IPS-NIHi7 (cell line): ENCODE data around the gene GSG1L.

Experiments used
- DNase-seq: peaks from one replicate; pipeline ENCODE4 v3.0.0; 2012; ENCODE audit warnings: mixed read lengths; ENCODE audit errors: extremely low spot score

GSG1L gene

DNA sequence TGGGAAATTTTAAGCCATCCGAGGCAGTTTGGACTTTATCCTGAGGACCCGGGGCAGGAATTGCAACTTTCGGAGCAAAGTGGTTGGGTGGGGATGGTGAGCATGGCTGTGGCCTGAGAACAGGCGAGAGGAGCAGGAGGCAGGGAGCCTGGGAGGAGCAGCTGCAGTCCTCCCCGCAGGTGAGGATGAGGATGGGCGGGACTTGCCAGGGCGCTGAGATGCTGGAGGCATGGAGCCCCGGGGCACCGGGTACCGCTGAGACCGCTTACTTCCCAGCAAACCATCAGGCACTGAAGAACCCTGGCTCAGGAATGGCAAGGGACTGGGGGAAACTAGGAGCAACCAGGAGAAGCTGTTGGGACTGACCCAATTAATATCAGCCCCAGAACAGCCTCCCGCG lies 210.8 kb downstream of the GSG1L start:
- no peak for DNase-seq

DNA sequence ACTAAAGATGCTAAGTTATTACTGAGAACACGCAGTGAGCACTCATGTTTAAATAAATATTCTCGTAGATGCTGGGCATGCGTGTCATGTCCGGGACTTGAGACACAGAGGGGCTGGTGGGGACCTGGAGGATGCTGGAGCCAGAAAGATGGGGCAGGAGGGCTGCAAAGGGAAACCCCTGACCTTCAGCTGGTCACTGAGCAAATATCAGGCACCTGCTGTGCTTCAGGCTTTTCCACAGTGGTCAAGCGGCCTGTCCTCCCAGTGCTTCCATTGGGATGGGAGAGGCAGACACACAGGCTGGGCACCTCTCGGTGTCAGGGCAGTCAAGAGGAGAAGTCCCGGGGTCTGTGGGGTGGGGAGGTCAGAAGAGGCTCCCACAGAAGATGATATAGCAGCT lies 211.4 kb downstream of the GSG1L start:
- no peak for DNase-seq

DNA sequence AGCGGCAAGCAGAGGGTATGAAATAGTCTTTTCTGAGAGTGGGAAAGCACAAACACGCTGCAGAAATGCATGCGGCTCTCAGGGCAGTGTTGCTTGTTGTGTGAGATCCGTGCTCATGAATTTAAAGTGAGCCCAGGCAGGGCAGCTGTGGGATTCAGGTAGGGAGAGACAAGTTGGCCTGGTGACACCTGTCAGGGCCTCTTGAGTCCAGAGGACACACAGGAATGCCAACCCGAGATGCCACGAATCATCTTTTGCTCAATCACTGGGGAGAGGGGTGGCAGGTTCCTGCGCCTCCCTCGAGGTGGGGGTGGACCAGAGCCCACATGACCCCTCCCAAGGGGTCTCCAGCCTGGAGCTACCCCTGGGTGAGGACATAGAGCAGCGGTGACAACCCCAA lies 211.9 kb downstream of the GSG1L start:
- no peak for DNase-seq

DNA sequence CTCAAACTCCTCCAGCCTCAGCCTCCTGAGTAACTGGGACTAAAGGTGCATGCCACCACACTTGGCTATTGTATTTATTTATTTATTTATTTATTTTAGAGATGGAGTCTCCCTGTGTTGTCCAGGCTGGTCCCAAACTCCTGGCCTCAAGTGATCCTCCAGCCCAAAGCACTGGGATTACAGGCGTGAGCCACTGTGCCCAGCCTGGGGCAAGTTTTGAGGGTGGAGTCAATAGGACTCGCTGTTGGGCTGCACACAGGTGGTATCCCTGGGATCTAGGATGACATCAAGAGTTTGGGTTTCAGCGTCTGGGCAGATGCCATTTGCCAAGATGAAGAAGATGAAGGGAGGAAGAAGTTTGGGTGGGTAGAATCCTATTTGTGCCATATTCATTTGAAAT lies 213.9 kb downstream of the GSG1L start:
- no peak for DNase-seq

DNA sequence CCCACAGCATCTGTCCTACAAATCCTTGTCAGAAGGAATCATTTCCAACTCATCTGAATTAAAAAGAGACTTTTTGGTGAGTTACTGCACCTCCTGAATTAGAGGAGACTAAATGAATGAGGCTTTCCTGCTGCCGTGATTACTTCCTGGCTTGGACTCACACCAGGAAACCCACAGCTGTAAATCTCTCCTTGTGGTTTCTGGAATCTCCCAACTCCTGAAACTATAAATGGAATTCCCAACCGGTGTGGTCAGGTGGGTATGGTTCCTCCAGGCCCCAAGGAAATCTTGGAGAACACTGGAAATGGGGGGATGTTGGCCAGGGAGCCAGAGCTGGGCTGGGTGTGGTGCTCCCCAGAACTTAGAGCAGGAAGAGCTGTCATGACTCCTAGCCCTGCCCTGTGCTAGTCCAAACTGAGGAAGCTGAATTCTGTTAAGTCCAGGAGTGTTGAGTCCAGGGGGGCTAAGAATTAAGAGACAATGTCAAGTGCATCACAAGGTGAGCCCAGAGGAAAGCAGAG lies 216.4 kb downstream of the GSG1L start:
- no peak for DNase-seq

DNA sequence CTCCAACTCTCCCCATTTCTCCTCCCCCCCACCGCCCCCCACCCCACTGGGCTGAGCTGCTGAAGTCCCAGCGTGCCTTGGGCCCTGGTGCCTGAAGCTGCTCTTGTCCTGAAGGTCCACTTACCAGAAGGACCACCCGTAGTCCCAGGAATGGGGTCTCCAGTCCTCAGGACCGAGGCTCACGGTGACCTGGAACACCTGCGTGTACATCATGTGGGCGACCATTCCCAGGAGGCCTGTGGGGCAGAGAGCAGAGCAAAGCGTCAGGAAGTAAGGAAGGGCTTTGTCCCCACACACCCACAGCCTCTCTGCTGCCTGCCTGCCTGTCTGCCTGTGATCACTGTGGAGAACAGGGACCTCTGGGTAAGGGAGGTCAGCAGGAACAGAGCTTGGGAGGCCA lies 218.7 kb downstream of the GSG1L start:
- DNase-seq = no peak

DNA sequence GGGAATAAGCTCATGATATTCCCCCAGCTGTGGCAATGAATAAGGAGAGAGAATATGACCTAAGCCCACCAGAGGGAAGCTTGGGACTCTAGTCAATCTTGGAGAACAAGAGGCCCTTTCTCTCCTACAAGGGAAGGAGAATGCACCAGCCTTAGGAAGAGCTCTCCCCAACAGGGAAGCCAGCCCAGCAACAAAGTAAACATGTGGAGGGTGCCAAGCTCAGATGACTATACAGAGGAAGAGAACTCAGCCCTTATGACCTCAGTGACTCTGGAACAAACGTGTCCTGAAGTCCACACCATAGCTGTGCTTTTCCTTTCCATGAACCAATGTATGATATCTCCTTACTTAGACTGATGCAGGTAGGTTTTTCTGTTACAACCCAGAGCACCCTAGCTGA lies 219.7 kb downstream of the GSG1L start:
- no peak for DNase-seq

DNA sequence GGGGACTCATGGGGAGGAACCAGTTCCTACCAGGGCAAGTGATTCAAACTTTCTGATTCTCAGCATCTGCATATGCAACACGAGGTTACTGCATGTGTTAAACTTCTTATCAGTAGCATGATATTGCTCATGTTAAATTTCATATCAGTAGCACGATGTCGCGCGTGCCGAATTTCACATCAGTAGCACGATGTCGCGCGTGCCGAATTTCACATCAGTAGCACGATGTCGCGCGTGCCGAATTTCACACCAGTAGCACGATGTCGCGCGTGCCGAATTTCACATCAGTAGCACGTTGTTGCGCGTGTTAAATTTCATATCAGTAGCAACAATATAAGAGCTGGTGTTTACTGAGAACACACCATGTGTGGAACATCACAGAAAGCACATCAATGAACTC lies 221.6 kb downstream of the GSG1L start:
- no peak for DNase-seq

DNA sequence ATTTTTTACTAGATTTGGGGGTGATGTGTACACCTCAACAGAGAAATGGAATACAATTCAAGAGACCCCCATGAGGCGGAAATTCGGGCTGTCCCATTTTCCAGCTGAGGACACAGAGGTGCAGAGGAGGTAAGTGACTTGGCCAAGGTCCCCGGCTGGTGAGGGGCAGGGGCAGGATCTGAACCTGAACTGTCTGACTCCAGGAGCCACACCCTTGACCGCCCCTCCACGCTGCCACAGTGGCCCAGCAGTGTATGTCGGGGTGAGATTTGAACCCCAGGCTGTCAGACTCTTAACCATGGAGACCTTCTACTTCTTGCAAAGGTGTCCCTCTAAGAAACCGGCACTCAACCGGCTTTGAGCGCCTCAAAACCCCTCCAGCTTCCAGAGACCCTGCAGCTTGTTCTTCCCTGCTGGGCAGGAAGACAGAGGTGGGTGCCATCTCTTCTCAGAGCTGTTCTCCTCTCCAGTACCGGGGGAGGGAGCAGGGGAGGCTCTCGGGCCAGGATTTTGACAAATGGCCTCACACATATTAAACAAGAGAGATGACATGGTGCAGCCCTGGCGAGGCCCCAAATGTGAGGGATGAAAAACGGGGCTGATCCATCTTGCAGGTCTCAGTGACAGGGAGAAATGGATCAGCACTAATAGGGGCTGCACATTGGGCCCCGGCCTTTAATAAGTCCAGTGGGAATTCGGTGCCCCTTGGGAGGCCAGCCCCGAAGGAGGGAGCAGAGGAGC lies 222.3 kb downstream of the GSG1L start:
- no peak for DNase-seq

DNA sequence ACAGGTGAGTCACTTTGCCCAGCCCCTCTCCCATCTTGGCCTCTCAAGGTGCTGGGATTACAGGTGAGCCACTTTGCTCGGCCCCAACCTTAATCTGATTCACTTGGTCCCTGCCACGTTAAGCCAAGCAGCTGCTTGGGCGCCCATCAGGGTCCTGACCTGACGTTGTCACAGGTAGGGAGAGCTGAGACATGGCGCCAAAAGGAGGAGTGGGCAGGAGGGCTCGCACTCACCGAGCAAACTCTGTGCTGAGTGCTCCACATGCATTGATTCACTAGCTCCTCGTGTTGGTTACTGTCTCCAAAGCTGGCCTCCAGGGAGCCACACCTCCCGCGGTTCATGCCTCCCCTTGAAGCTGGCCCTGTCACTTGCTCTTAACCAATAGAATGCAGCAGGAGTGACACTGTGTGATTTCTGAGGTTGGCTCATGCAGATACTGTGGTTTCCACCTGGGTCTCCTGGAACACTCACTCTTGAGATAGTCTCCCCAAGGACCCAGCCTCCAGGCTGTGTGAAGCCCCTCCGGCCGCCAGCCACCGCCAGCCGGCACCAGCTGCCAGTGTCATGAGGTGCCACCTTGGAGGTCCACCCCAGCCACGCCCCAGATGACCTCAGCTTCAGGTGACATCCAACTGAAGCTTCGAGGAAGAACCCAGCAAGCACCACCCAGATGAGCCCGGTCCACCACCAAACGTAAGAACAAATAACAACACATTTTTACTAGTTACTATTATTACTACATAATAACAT lies 223.0 kb downstream of the GSG1L start:
- no peak for DNase-seq

DNA sequence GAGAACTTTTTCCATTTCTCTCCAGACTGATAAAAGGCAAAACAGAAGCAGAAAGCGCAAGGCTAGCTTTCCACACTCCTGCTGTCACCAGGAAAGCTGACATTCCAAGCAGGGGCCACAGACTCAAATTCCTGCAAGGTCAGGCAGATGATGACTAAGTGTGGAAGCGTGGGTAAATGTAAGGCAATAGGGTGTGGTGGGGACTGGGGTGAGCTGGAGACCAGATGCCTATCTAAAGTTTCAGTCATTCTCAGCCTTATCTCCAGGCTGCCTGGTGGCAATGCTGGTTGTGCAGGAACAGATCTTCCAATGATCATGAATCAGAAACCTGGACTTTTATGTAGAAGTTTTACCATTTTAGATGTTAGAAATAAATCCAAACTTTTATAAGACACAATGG lies 224.1 kb downstream of the GSG1L start:
- no peak for DNase-seq

DNA sequence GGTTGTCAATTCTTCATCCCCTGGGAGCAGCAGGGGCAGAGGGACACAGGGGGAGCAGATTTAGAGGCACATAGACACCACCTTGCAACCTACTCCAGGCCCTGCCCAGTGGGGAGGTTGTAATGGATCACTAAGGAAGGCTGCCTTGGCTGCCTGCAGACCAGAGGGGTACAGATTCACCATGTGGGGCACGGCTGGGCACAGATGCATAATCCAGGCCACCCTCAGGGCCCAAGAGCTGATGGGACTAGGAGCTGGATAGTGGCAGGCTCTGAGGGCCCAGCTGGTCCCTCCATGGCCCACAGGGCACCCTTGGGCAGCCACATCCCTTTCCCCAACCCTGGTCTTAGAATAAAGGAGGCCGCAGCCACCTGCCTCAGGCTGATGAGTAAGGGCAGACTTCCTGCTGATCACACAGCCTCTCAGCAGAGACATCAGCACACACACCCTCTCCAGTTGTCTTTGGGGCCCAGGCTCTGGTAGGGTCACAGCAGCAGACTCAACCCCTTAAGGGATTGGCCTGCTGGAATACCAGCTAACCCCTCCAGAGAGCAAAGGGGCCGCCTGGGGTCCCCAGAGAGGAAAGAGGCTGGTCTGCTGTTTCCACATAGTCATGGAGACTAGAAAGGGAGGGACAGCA lies 224.9 kb downstream of the GSG1L start:
- DNase-seq = no peak

DNA sequence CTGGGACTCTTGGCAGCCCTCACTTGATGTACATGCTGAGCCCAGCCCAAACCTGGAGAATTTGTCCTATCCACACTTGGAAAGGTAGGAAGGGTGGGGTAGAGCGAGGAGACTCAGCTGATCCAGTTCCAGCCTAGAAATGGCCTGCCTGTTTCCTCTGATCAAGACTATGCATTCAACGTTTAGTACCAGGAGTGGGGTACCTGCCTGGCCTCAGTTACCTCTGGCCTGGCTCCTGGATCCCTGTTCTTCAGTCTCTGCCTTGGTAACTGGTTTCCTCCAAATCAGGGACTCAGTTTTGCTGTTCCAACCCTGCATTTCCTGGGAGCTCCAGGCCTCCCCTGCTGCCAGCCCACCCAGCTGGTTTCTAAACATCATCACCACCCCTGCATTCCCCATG lies 233.5 kb downstream of the GSG1L start:
- DNase-seq = no peak

DNA sequence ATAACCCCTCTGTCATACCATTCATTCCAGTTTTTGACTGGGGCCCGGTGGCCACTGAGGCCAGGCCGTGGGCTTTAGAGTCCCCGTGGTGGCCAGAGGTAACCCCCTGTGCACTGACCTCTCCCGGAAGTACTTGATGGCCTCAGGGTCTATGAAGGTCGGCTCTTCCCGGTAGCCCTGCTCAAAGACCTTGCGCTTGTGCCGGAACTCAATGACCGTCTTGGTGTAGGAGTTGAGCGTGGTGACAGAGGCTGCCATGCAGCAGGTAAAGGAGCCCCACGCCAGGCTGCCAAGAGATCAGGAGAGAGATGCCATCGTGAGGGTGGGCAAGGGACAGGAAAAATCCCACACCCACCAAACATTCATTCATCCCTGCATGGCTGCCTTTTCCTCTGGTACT lies 234.8 kb downstream of the GSG1L start:
- DNase-seq = no peak

DNA sequence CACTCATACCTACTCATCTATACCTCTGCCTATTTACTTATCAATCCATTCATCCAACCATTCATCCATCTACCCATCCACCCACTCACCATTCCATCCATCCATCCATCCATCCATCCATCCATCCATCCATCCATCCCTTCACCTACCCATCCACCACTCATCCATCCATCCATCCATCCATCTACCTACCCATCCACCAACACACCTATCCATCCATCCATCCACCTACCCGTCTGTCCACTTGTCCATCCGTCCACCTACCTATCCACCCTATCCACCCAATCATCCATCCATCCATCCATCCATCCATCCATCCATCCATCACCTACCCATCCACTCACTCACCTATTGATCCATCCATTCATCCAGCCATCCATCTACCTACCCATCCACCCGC lies 235.7 kb downstream of the GSG1L start:
- DNase-seq = no peak

DNA sequence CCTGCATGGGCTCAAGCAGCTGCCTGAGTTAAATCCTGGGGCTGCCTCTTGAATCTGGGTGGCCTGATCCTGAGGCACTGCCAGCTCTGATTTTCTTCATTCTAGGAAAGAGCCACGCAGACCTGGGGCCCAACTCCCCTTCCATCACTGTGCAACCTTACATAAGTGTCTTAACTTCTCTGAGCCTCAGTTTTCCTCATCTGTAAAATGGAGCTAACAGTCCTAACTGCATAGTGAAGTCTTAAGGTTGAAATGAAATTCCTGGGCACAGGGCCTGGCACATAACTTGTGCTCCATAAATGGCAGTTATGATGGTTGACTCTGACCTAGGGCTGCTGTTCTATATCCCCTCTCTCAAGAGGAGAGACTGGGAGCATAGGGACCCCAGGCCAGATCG lies 236.6 kb downstream of the GSG1L start:
- DNase-seq = no peak

DNA sequence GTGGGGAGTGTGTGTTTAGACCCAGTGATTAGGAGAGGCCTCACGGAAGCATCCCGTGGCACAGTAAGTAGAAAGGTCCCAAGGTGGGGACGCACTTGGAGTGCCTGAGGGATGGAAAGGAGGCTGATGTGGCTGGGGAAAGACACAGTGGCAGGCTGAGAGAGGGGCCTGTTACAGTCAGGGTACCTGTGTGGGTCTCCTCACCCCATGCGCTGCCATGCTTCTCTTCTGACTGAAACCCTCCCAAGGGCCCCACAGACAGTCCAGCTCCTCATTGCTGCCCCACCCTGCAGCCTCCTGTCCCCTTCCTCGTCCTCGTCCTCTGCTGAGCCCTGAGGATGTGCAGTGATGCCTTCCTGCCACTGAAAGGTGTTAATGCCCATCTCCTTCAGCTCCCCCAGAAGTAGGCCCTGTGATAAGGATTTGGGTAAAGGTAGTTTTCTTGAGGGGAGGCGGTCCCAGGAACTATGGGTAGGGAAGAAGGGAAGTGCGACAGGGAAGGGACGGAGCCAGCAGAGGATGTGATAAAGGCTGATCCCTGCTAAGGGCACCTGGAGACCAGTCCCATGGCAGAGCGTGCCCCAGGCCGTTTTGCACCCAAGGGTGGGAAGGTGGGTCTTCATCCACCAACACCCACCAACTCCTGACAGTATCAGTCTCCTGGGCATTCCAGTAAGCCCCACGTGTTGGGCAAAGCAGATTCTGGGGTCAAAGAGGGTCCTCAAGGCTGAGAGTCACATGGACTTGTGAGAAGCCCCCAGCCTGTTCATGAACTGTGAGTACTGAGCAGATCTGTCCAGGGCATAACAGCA lies 237.2 kb downstream of the GSG1L start:
- no peak for DNase-seq

DNA sequence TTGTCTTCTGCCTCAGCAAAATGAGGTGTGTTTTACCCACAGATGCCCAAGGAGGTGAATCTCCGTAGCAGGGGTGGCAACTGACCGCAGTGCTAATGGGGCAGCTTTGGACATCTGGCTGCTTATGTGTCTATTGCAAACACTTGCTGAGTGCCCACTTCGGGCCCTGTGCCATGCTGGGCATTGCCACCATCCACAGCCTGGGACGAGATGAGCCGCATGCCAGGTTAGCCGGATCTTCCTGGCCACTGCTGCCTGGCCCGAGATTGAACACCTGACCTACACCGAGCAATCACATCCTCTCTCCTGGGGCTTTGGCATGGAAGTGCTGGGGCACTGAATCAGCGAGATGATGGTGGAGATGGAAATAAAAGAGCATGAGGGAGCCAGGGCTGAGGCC lies 238.7 kb downstream of the GSG1L start:
- DNase-seq = no peak

DNA sequence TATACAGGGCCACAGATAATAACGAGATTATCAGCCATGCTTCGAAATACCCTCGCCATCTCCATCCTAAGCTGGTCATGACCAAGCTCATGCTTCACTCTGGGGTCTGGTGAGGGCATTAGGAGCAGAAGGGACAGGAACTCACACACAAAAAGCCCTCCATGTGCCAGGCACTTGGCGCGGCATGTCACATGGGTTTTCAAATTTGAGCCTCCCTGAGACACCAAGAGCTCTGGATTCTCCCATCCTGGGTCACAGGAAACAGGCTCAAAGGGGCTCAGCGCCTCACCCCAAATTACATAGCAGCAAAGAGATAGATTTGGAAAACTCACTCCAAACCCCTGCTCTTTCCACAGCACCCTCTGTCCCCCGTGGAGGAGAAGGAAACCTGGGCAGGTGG lies 239.5 kb downstream of the GSG1L start:
- no peak for DNase-seq

DNA sequence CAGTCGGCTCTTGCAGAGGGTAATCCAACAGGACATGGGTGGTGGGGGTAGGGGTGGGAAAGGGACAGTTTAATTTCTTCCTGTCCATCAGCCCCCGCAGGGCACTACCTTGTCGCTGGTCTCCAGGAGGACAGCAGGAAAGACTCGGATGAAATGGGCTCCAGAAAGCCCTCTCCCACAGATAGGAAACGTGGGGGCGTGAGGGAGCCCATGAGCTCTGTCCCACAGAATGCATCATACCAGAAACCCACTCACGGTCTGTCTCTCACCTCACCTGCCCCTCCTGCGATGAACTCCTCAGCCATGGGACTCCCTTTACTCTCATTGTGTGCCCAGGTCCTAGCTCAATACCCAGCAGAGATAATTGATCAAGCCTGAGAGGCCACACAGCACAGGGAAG lies 240.1 kb downstream of the GSG1L start:
- DNase-seq = no peak

DNA sequence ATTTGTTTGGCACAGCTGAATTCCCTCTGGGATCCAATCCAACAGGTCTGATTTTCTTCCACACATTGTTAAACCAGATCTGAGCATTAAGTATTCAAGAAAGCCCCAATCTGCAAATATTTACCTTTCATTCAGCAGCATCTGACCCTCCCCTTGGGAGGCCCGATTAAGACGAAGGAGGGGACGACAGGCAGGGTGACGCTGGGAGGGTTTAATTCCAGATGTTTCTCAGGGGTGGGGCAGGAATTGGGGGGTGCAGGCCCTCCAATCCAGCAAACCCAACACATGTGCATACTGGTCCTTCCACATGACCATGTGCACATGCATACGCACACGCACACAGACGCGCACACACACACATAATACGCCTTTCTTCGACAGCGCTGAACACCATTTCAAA lies 240.5 kb downstream of the GSG1L start:
- no peak for DNase-seq

DNA sequence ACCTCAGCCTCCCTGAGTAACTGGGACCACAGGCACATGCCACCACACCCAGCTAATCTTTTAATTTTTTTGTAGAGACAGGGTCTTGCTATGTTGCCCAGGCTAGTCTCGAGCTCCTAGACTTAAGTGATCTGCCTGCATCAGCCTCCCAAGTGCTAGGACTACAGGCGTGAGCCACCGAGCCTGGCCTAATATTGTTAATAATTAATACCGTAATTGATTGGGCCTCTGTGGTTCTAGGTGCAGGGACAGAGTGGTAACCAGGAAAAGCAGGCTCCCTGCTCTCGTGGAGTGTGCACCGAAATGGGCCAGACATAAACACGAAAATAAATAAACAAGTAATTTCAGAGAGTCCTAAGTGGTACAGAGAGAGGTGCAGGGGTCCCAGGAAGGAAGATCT lies 241.0 kb downstream of the GSG1L start:
- DNase-seq = no peak
